Measurements from ENCODE around the gene MLLT1. TPM values are rescaled to one million over a fixed set of nuclear protein-coding genes. Genes with fewer than 3 reads are reported as not detected.

The MLLT1 gene
- total and polyA plus RNA-seq, 2 donors (not counting 1 experiment from before 2014, with no cell fraction given), result 19.4 to 40.2 TPM

DNA sequence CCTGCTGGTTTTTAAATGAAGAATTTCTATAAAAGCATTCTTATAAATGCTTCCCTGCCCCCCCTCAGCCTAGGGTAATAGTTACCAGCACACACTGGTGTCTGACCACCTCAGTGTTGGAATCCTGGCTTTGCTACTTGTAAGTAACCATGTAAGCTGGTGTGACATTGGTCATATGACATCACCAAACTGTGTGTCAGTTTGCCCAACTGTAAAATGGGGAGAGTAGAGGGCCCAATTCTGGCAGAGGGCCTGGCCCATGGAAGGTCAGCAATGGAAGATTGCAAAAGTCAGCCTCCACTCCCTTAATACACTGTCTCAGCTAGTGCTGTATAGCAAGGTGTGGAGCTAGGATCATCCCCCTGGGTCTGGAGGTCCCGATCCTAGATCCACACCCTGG is 112.7 kb downstream of the MLLT1 start:
- H3K27me3 ChIP-seq (replicated peaks in 1 of 4; ENCODE audit: control extremely low read depth in 1 of 4, control insufficient read depth in 3 of 4, insufficient read depth in 4 of 4, low read length in 3 of 4), result peaks cover 0 to 5% (median 0%) of the 10 kb centered on the region in 4 experiments
- H3K4me3 ChIP-seq (ENCODE audit: control extremely low read depth in 1 of 5, extremely low read depth in 1 of 5, insufficient read depth in 1 of 5, low read depth in 2 of 5, low read length in 4 of 5), result no peak overlapping the region
- no peak overlapping the region for H3K4me3 Mint-ChIP-seq
- H3K9ac ChIP-seq (ENCODE audit: low read length), result no peak overlapping the region
- POLR2A ChIA-PET, result interaction anchor here (0.6 kb wide), 1 partner anchor 139 kb away, joined by 4 read pairs; no protein-coding TSS in a partner anchor
- H3K27ac ChIP-seq (ENCODE audit: low read length in 2 of 2), result no peak overlapping the region
- H3K4me1 Mint-ChIP-seq, result no peaks in the 10 kb centered on the region
- H3K9me3 Mint-ChIP-seq (ENCODE audit: insufficient read depth), result peaks cover 5% of the 10 kb centered on the region
- intact Hi-C loops (cut with micrococcal nuclease), result no loop called here
- WGBS (ENCODE audit: insufficient coverage), result 86% methylated on average over 1 of the region's 1 CpG
- ATAC-seq (ENCODE audit: low read depth) (no peak), DNase-seq (no peak)
- peaks cover 16% of the 10 kb centered on the region for H3K27me3 Mint-ChIP-seq
- TF ChIP-seq, protein P1, sequence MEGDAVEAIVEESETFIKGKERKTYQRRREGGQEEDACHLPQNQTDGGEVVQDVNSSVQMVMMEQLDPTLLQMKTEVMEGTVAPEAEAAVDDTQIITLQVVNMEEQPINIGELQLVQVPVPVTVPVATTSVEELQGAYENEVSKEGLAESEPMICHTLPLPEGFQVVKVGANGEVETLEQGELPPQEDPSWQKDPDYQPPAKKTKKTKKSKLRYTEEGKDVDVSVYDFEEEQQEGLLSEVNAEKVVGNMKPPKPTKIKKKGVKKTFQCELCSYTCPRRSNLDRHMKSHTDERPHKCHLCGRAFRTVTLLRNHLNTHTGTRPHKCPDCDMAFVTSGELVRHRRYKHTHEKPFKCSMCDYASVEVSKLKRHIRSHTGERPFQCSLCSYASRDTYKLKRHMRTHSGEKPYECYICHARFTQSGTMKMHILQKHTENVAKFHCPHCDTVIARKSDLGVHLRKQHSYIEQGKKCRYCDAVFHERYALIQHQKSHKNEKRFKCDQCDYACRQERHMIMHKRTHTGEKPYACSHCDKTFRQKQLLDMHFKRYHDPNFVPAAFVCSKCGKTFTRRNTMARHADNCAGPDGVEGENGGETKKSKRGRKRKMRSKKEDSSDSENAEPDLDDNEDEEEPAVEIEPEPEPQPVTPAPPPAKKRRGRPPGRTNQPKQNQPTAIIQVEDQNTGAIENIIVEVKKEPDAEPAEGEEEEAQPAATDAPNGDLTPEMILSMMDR (IDR thresholded peaks at IDR 0.05), result no peak
- TF ChIP-seq EZH2 (IDR thresholded peaks at IDR 0.05; ENCODE audit: borderline replicate concordance, insufficient read depth, low read depth, low read length, poor library complexity, severe bottlenecking), result no peak
- no peaks in the 10 kb centered on the region for H3K4me1 ChIP-seq (ENCODE audit: control insufficient read depth in 2 of 2, insufficient read depth in 2 of 2, low read length in 2 of 2)
- no peaks in the 10 kb centered on the region for H3K36me3 ChIP-seq (replicated peaks in 1 of 2; ENCODE audit: control extremely low read depth in 1 of 2, control insufficient read depth in 1 of 2, extremely low read depth in 1 of 2, insufficient read depth in 2 of 2, low read length in 1 of 2)
- H3K79me2 ChIP-seq (ENCODE audit: control insufficient read depth, insufficient read depth, low read length), result no peaks in the 10 kb centered on the region
- CTCF ChIA-PET, result interaction anchor here (1.2 to 1.7 kb wide), 3 partner anchors 51 to 206 kb away, joined by 3 to 5 read pairs (median 4); partner anchors contain the start of gene ALKBH7
- no peak overlapping the region for H2AFZ ChIP-seq (ENCODE audit: insufficient read depth, low read depth, low read length, poor library complexity, severe bottlenecking)
- no peak overlapping the region for H3K27ac Mint-ChIP-seq
- peaks cover 0 to 3% (median 0%) of the 10 kb centered on the region in 3 donors for H3K9me3 ChIP-seq (ENCODE audit: control extremely low read depth in 1 of 3, control insufficient read depth in 2 of 3, insufficient read depth in 1 of 3, low read length in 2 of 3)
- no peak overlapping the region for H3K4me2 ChIP-seq (replicated peaks; ENCODE audit: low read depth, low read length, poor library complexity, severe bottlenecking)
- no peaks in the 10 kb centered on the region for H4K20me1 ChIP-seq (ENCODE audit: control insufficient read depth, insufficient read depth, low read length, poor library complexity, severe bottlenecking)

DNA sequence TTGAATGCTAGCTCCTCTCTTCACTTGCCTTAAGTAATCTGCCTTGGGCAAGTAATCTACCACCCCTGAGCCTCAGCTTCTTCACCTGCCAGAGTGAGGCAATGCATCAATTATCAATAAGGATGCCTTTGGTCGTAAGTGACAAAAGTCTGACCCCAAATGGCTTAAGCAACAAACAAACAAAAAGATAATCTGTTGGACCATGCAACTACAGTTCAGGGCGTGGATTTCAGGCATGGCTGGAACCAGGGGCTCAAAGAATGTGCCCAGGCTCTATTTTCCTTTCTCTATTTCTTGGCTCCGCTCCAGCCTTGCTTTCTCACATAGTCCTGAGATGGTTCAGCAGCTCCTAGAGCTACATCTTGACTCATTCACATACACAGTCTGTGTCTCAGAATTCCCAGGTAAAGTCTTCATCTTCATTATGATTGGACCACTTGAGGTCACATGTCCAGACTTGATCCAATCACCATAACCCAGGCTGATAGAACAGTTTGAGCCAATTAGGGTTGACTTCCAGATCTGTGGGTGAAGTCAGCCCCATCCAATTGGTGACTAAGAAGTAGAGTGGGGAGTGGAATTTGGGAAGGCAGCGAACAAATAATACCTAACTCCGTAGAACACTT is 114.8 kb downstream of the MLLT1 start:
- no peak overlapping the region for H3K27ac ChIP-seq (ENCODE audit: low read length in 2 of 2)
- H3K9me3 ChIP-seq (ENCODE audit: control extremely low read depth in 1 of 3, control insufficient read depth in 2 of 3, insufficient read depth in 1 of 3, low read length in 2 of 3), result peaks cover 0 to 12% (median 8%) of the 10 kb centered on the region in 3 donors
- H3K9me3 Mint-ChIP-seq (ENCODE audit: insufficient read depth), result no peaks in the 10 kb centered on the region
- H3K4me1 ChIP-seq (ENCODE audit: control insufficient read depth in 2 of 2, insufficient read depth in 2 of 2, low read length in 2 of 2), result peaks cover 6 to 10% of the 10 kb centered on the region in 2 donors
- peaks cover 0 to 5% (median 0%) of the 10 kb centered on the region in 4 experiments for H3K27me3 ChIP-seq (replicated peaks in 1 of 4; ENCODE audit: control extremely low read depth in 1 of 4, control insufficient read depth in 3 of 4, insufficient read depth in 4 of 4, low read length in 3 of 4)
- H3K9ac ChIP-seq (ENCODE audit: low read length), result no peak overlapping the region
- no peaks in the 10 kb centered on the region for H3K36me3 ChIP-seq (replicated peaks in 1 of 2; ENCODE audit: control extremely low read depth in 1 of 2, control insufficient read depth in 1 of 2, extremely low read depth in 1 of 2, insufficient read depth in 2 of 2, low read length in 1 of 2)
- H3K79me2 ChIP-seq (ENCODE audit: control insufficient read depth, insufficient read depth, low read length), result no peaks in the 10 kb centered on the region
- ATAC-seq (ENCODE audit: low read depth), result no peak
- H3K27me3 Mint-ChIP-seq, result no peaks in the 10 kb centered on the region
- no peak overlapping the region for H3K4me3 ChIP-seq (ENCODE audit: control extremely low read depth in 1 of 5, extremely low read depth in 1 of 5, insufficient read depth in 1 of 5, low read depth in 2 of 5, low read length in 4 of 5)
- ChIA-PET CTCF (interaction anchor here (0.7 to 1.6 kb wide), 6 partner anchors 9 to 703 kb away, joined by 3 to 5 read pairs (median 3); no protein-coding TSS in a partner anchor), POLR2A (no interaction called here)
- WGBS (ENCODE audit: insufficient coverage), result 85% methylated on average over 3 of the region's 5 CpGs
- no peak overlapping the region for H2AFZ ChIP-seq (ENCODE audit: insufficient read depth, low read depth, low read length, poor library complexity, severe bottlenecking)
- no peak overlapping the region for H3K4me2 ChIP-seq (replicated peaks; ENCODE audit: low read depth, low read length, poor library complexity, severe bottlenecking)
- no peak for DNase-seq
- intact Hi-C loops (cut with micrococcal nuclease), result no loop called here
- H3K4me3 Mint-ChIP-seq, result no peak overlapping the region
- H4K20me1 ChIP-seq (ENCODE audit: control insufficient read depth, insufficient read depth, low read length, poor library complexity, severe bottlenecking), result no peaks in the 10 kb centered on the region
- no peak for TF ChIP-seq EZH2 (IDR thresholded peaks at IDR 0.05; ENCODE audit: borderline replicate concordance, insufficient read depth, low read depth, low read length, poor library complexity, severe bottlenecking)
- TF ChIP-seq, protein P1 (IDR thresholded peaks at IDR 0.05), result no peak
- H3K27ac Mint-ChIP-seq, result no peak overlapping the region
- peaks cover 7% of the 10 kb centered on the region for H3K4me1 Mint-ChIP-seq

Data from B cell (primary cell).